ENCODE measurements around the gene SH2B2.

- no peak for TF ChIP-seq POLR2AphosphoS5 (IDR thresholded peaks at IDR 0.05; ENCODE audit: low read depth)
- no peak for TF ChIP-seq CTCF (conservative IDR thresholded peaks at IDR 0.05; ENCODE audit: low read depth in 2 of 2)
- TF ChIP-seq JUNB (IDR thresholded peaks at IDR 0.05; ENCODE audit: unreplicated experiment), result no peak
- no peak for TF ChIP-seq ETS1 (IDR thresholded peaks at IDR 0.05)
- TF ChIP-seq EZH2 (IDR thresholded peaks at IDR 0.05; ENCODE audit: low read depth, unreplicated experiment), result no peak
Observed at GRCh38 chr7:102255501-102255900, 31.2 kb upstream of the SH2B2 start.

All from GM23338 (cell line).